ENCODE results near the gene TSBP1.

- TF ChIP-seq CTCF (IDR thresholded peaks at IDR 0.05; ENCODE audit: insufficient read depth, low read length, poor library complexity, severe bottlenecking): no peak
- TF ChIP-seq EZH2phosphoT487 (conservative IDR thresholded peaks at IDR 0.05; ENCODE audit: low read length): no peak
Observed at GRCh38 chr6:32397252-32397920, 25.7 kb upstream of the TSBP1 start.
